ENCODE data around the gene FHL5. TPM values are rescaled to one million over a fixed set of nuclear protein-coding genes. Genes with fewer than 3 reads are reported as not detected.

FHL5 gene
- polyA plus RNA-seq, 1 donor from 2014 or later = not detected

DNA sequence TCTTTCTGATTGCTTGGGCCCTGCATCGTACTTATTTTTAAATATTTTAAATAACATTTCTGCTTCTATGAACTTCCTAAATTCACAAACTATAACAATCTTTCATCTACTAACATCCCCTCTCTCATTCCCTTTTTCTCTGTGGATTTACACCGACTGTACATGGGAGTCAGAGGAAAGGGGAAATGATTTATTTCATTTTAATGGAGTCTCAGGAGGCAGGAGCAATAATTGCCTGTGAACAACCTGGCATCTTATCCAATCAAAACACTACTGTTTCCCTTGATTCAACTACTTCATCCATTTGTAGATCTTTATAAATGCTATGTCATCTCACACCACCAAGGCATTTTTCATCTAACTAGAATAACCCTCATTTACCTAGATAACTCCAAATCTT is 89.6 kb downstream of the FHL5 start:
- Histone ChIP-seq H3K9ac (ENCODE audit: low read length) (no peak overlapping the region), H3K79me2 (replicated peaks; ENCODE audit: insufficient read depth, low read length) (no peaks in the 10 kb centered on the region), H3F3A (ENCODE audit: insufficient read depth, low read length, poor library complexity, severe bottlenecking) (no peaks in the 10 kb centered on the region), H3K9me3 (ENCODE audit: low read length) (no peaks in the 10 kb centered on the region), H3K36me3 (ENCODE audit: insufficient read depth, low read length) (no peaks in the 10 kb centered on the region), H2AFZ (ENCODE audit: low read depth, low read length) (no peak overlapping the region), H3K27me3 (ENCODE audit: insufficient read depth, low read depth, low read length) (no peaks in the 10 kb centered on the region), H3K4me3 (ENCODE audit: low read length) (no peak overlapping the region), H3K27ac (ENCODE audit: low read length) (no peak overlapping the region), H4K20me1 (ENCODE audit: insufficient read depth) (no peaks in the 10 kb centered on the region), H3K9me2 (ENCODE audit: insufficient read depth, low read length) (no peaks in the 10 kb centered on the region), H3K4me2 (ENCODE audit: low read length) (no peak overlapping the region)
- no peak for TF ChIP-seq EP300 (conservative IDR thresholded peaks at IDR 0.05; ENCODE audit: poor library complexity, severe bottlenecking)
- TF ChIP-seq RAD21 (conservative IDR thresholded peaks at IDR 0.05) = no peak
- no peak for TF ChIP-seq SMC3 (conservative IDR thresholded peaks at IDR 0.05; ENCODE audit: poor library complexity)
- TF ChIP-seq POLR2AphosphoS5 (IDR thresholded peaks at IDR 0.05) = no peak
- TF ChIP-seq, protein P1, sequence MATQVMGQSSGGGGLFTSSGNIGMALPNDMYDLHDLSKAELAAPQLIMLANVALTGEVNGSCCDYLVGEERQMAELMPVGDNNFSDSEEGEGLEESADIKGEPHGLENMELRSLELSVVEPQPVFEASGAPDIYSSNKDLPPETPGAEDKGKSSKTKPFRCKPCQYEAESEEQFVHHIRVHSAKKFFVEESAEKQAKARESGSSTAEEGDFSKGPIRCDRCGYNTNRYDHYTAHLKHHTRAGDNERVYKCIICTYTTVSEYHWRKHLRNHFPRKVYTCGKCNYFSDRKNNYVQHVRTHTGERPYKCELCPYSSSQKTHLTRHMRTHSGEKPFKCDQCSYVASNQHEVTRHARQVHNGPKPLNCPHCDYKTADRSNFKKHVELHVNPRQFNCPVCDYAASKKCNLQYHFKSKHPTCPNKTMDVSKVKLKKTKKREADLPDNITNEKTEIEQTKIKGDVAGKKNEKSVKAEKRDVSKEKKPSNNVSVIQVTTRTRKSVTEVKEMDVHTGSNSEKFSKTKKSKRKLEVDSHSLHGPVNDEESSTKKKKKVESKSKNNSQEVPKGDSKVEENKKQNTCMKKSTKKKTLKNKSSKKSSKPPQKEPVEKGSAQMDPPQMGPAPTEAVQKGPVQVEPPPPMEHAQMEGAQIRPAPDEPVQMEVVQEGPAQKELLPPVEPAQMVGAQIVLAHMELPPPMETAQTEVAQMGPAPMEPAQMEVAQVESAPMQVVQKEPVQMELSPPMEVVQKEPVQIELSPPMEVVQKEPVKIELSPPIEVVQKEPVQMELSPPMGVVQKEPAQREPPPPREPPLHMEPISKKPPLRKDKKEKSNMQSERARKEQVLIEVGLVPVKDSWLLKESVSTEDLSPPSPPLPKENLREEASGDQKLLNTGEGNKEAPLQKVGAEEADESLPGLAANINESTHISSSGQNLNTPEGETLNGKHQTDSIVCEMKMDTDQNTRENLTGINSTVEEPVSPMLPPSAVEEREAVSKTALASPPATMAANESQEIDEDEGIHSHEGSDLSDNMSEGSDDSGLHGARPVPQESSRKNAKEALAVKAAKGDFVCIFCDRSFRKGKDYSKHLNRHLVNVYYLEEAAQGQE (IDR thresholded peaks at IDR 0.05; ENCODE audit: borderline replicate concordance) = no peak
- no peak for TF ChIP-seq EZH2 (IDR thresholded peaks at IDR 0.05; ENCODE audit: borderline replicate concordance, insufficient read depth, low read length, poor library complexity, severe bottlenecking)
- TF ChIP-seq MXI1 (conservative IDR thresholded peaks at IDR 0.05; ENCODE audit: poor library complexity, severe bottlenecking) = no peak
- TF ChIP-seq, protein P2, sequence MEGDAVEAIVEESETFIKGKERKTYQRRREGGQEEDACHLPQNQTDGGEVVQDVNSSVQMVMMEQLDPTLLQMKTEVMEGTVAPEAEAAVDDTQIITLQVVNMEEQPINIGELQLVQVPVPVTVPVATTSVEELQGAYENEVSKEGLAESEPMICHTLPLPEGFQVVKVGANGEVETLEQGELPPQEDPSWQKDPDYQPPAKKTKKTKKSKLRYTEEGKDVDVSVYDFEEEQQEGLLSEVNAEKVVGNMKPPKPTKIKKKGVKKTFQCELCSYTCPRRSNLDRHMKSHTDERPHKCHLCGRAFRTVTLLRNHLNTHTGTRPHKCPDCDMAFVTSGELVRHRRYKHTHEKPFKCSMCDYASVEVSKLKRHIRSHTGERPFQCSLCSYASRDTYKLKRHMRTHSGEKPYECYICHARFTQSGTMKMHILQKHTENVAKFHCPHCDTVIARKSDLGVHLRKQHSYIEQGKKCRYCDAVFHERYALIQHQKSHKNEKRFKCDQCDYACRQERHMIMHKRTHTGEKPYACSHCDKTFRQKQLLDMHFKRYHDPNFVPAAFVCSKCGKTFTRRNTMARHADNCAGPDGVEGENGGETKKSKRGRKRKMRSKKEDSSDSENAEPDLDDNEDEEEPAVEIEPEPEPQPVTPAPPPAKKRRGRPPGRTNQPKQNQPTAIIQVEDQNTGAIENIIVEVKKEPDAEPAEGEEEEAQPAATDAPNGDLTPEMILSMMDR (IDR thresholded peaks at IDR 0.05; ENCODE audit: poor library complexity, severe bottlenecking) = no peak
- no peak for TF ChIP-seq TAF1 (IDR thresholded peaks at IDR 0.05; ENCODE audit: low read depth)

DNA sequence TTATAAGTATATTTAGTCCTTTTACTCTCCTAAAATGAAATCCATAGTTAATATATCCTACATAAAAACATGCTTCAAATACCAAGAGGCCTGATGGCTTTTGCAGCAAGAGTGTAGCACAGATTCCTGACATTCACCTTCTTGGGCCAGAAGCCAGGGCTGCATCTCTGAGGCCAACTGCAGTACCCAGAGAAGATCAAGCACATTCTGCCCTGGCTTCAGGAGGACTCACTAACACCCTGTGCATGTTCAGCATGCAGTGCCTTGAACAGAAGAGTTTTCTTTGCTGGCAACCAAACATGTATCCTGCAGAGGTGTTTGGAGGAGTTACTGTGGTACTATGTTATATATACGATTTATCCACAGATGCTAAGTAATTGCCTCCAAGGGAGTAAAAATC is 90.3 kb downstream of the FHL5 start:
- Histone ChIP-seq H3K9ac (ENCODE audit: low read length) (no peak overlapping the region), H3K79me2 (replicated peaks; ENCODE audit: insufficient read depth, low read length) (no peaks in the 10 kb centered on the region), H3K9me2 (ENCODE audit: insufficient read depth, low read length) (no peaks in the 10 kb centered on the region), H3K36me3 (ENCODE audit: insufficient read depth, low read length) (no peaks in the 10 kb centered on the region), H2AFZ (ENCODE audit: low read depth, low read length) (no peak overlapping the region), H3K9me3 (ENCODE audit: low read length) (no peaks in the 10 kb centered on the region), H4K20me1 (ENCODE audit: insufficient read depth) (no peaks in the 10 kb centered on the region), H3F3A (ENCODE audit: insufficient read depth, low read length, poor library complexity, severe bottlenecking) (no peaks in the 10 kb centered on the region), H3K27ac (ENCODE audit: low read length) (no peak overlapping the region), H3K4me3 (ENCODE audit: low read length) (no peak overlapping the region), H3K4me2 (ENCODE audit: low read length) (no peak overlapping the region), H3K27me3 (ENCODE audit: insufficient read depth, low read depth, low read length) (no peaks in the 10 kb centered on the region)
- TF ChIP-seq, protein P2 (IDR thresholded peaks at IDR 0.05; ENCODE audit: poor library complexity, severe bottlenecking) = no peak
- TF ChIP-seq RAD21 (conservative IDR thresholded peaks at IDR 0.05) (no peak), POLR2AphosphoS5 (IDR thresholded peaks at IDR 0.05) (no peak), MXI1 (conservative IDR thresholded peaks at IDR 0.05; ENCODE audit: poor library complexity, severe bottlenecking) (no peak), SMC3 (conservative IDR thresholded peaks at IDR 0.05; ENCODE audit: poor library complexity) (no peak), EZH2 (IDR thresholded peaks at IDR 0.05; ENCODE audit: borderline replicate concordance, insufficient read depth, low read length, poor library complexity, severe bottlenecking) (no peak), TAF1 (IDR thresholded peaks at IDR 0.05; ENCODE audit: low read depth) (no peak), EP300 (conservative IDR thresholded peaks at IDR 0.05; ENCODE audit: poor library complexity, severe bottlenecking) (no peak)
- TF ChIP-seq, protein P1 (IDR thresholded peaks at IDR 0.05; ENCODE audit: borderline replicate concordance) = no peak

Measured in neural cell (in vitro differentiated cells).